ENCODE data around the gene PIERCE2.
"Not testable (repeated sequence)": the region's sequence is repeated elsewhere in the genome, so short reads cannot be mapped to it uniquely, and the experiment has no call there.

Gene PIERCE2

GRCh38 chr15:55408012-55408928 is at the start of gene PIERCE2, which contains the start of gene CCPG1:
PIERCE2 (plus strand) TSS chr15:55408495; CDS start chr15:55408769, 274 bp downstream.
CCPG1 (minus strand) TSS chr15:55408359; CDS start chr15:55389424, 18,935 bp downstream.
- DNase-seq: peak; percentile 87

GRCh38 chr15:55360256-55360655 is 48.0 kb upstream of the PIERCE2 start:
- DNase-seq: no peak

GRCh38 chr15:55361048-55361447 is 47.2 kb upstream of the PIERCE2 start:
- no peak for DNase-seq

- no peak for DNase-seq
These were observed 45.7 kb upstream of the PIERCE2 start for GRCh38 chr15:55362641-55363040.

GRCh38 chr15:55366981-55367380 is 41.3 kb upstream of the PIERCE2 start:
- no peak for DNase-seq

GRCh38 chr15:55372701-55373440 is 35.4 kb upstream of the PIERCE2 start:
- no peak for DNase-seq

- DNase-seq: no peak
These were observed 29.2 kb upstream of the PIERCE2 start for GRCh38 chr15:55379095-55379494.

- DNase-seq: no peak
These were observed 26.7 kb upstream of the PIERCE2 start for GRCh38 chr15:55381595-55381994.

- DNase-seq: no peak
These were observed 24.6 kb upstream of the PIERCE2 start for GRCh38 chr15:55383687-55384086.

- no peak for DNase-seq
These were observed 21.3 kb upstream of the PIERCE2 start for GRCh38 chr15:55387027-55387426.

GRCh38 chr15:55389264-55389607 is 19.1 kb upstream of the PIERCE2 start:
- no peak for DNase-seq

GRCh38 chr15:55394694-55395093 is 13.6 kb upstream of the PIERCE2 start:
- no peak for DNase-seq

- no peak for DNase-seq
These were observed 10.1 kb upstream of the PIERCE2 start for GRCh38 chr15:55398243-55398642.

GRCh38 chr15:55400050-55400449 is 8.2 kb upstream of the PIERCE2 start:
- DNase-seq: not testable (repeated sequence)

GRCh38 chr15:55401786-55402246 is 6.5 kb upstream of the PIERCE2 start:
- no peak for DNase-seq

GRCh38 chr15:55402707-55403106 is 5.6 kb upstream of the PIERCE2 start:
- no peak for DNase-seq

GRCh38 chr15:55403531-55403930 is 4.8 kb upstream of the PIERCE2 start:
- DNase-seq: peak; percentile 33

- DNase-seq: no peak
These were observed 740 bp upstream of the PIERCE2 start for GRCh38 chr15:55407498-55408011.

GRCh38 chr15:55408976-55409375 is 681 bp downstream of the PIERCE2 start:
- not testable (repeated sequence) for DNase-seq

GRCh38 chr15:55417678-55418077 is 9.4 kb downstream of the PIERCE2 start:
- DNase-seq: not testable (repeated sequence)

- DNase-seq: no peak
These were observed 12.0 kb downstream of the PIERCE2 start for GRCh38 chr15:55420171-55420866.

- no peak for DNase-seq
These were observed 13.8 kb downstream of the PIERCE2 start for GRCh38 chr15:55422089-55422488.

Measured in KG1 (cell line).